GM18498 (cell line): Measurements from ENCODE around the gene PPP1CA.

Experiments used
- ATAC-seq: cut with Tn5 transposase; IDR thresholded peaks from one replicate; pipeline ENCODE4 v1.9.1; 2021; ENCODE audit warnings: mild to moderate bottlenecking, moderate library complexity; ENCODE audit not compliant: unreplicated experiment

Gene PPP1CA

DNA sequence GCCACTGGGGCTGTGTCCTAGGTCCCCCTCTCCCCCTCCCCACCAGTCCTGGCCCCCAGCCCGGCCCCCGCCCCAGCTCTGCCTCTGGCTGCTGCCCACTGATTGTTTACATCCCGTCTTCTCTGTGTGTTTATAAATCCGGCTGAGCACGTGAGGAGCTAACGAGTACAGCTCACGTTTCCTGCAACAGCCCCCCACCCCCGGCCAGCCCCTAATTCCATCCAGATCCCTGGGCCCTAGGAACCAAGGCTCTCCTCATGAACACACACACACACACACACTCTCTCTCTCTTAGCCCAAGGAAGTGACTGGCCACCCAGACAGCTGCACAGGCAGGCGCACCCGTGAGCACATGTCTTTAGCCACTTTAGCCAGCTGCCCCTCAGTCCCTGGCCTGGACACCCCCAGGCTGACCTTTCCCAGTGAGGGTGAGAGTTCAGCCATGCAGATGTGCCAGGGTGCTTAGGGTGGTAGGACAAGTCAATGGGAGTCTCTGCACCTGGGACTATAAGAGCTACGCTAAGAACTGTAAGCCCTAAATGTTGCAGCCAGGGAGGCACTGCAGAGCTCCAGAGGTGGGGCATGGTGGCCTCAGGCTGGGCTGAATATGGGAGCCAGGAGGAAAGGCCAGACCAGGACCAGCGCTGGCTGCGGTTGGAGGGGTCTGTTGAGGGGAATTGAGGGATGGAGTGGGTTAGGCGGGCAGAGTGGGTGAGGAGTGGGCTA lies 31.1 kb downstream of the PPP1CA start:
- ATAC-seq: no peak

DNA sequence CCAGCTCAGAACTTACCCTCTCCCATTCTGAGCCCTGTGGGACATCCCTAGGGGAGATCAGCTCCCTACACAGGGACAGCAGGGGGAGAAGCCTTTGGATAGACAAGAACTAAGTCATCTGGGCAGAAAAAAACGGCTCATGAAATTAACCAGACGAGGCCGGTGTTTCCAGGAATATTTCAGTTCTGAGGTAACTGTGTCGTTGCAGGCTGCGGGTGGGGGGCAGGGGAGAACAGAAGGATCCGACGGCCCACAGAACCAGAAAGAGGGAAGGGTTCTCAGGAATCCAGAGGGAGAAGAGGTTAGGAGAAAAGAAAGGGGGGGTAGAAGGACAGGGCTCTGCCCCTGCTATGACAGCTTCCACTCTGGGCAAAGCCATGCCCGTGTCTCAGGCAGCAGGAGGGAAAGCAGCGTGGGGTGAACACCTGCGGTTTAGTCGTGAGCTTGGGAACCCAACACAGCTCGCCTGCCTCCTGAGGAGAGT lies 31.8 kb downstream of the PPP1CA start:
- ATAC-seq: no peak

DNA sequence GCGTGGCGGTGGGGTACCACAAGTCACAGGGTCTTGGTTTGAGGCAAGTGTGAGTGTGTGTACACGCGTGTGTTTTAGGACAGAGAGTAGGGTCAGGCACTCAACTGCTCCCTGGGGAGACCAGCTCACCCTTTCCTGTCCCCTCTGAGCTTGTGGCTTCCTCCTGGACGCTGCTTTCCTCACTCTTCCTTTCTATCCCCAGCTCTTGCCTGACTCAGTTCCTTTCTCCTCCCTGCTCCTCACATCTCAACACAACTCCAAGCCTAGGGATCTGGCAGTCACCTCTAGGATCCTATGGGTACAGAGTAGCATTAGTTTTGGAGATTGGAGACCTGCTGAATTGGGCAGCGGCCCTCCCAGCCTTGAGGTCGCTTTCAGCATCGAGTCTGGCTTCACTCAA lies 32.4 kb downstream of the PPP1CA start:
- no peak for ATAC-seq

DNA sequence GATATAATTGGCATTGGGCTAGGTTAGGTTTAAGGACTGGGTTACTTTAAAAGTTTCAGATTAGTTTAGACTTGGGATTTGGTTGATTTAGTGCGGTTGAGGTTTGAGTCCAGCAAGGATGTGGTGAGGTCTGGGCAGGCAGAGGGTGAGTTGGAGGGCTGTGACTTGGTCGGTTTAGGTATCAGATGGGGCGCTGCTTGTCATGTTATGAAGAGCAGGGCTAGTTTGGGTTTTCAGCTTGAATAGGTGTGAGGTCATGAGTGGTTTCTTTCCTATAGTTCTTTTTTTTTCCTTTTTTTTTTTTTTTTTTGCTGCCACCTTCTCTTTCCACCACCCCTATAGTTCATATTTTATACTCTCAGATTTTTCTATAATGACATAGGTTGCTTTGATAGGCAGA lies 33.0 kb downstream of the PPP1CA start:
- no peak for ATAC-seq

DNA sequence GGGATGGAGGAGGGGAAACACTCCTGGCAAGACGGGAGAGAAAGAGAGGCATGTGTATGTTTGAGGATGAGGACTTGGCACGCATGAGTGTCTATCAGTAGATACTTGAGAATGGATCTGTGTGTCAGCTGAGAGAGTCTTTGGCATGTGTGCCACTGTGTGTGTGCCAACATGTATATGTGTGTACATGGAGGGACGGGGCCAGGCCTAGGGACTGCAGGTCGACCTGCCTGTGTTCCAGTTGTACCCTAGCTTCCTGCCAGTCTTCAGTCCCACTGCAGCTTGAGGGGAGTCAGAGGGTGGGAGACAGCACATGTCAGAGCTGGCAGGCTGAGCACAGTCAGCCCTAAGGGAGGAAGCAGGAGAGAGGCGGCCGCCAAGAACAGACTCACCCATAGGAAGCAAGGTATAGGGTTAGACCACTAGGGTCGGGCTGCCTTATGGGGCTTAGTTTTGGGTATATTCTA lies 33.9 kb downstream of the PPP1CA start:
- ATAC-seq: no peak

DNA sequence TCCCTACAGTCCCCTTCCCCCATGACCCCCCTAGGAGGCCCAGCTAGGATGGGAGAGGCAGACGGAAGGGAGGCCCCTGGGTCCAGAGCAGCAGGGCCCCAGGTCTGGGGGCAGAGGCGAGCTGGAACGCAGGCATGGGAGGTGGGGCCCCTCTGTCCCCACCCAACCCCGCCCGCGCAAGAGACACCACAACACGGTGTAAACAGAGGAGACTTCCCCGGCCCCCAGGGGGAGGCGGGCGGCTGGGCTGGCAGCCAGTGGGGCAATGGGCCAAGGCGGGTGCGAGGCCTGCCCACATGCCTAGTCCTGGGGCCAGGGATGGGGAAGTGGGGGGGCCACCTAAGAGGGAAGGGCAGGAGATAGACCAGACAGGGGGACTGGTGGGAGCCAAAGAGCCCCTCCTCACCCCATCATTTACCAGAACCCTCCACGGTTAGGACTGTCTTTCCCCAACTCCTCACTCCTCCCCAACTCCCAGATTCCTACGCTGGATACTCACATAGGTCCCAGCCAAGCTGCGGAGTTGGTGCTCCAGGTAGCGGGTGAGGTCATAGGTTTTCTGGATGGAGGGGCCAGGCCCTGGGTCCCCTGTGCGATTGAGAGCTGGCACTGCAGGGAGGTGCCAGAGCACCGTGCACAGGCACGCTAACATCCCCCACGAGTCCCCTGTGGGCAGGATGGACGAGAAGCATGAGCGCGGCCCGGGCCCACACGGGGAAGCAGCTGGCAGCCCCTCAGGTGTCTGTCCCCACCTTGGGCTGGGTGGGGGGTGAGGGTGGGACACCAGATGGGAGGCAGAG lies 34.5 kb downstream of the PPP1CA start:
- ATAC-seq: no peak

DNA sequence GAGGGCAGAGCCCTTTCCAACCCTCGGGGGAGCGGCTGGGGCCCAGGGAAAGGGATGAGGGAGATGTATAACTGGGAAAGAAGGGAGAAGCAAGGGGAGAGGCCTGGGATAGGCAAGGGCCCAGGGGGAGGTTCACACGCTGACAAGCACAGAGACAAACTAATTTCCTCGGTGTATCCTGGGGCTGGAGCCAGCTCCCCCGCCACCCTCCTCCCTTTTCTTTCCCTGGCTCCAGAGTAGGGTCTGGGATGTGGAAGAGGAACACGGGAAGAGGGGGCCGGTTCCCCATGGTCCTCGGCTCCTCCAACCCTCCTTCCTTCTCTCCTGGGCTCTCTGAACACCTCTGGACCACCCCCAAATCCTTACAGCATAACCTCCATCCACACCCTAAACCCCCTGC lies 35.1 kb downstream of the PPP1CA start:
- ATAC-seq: no peak

DNA sequence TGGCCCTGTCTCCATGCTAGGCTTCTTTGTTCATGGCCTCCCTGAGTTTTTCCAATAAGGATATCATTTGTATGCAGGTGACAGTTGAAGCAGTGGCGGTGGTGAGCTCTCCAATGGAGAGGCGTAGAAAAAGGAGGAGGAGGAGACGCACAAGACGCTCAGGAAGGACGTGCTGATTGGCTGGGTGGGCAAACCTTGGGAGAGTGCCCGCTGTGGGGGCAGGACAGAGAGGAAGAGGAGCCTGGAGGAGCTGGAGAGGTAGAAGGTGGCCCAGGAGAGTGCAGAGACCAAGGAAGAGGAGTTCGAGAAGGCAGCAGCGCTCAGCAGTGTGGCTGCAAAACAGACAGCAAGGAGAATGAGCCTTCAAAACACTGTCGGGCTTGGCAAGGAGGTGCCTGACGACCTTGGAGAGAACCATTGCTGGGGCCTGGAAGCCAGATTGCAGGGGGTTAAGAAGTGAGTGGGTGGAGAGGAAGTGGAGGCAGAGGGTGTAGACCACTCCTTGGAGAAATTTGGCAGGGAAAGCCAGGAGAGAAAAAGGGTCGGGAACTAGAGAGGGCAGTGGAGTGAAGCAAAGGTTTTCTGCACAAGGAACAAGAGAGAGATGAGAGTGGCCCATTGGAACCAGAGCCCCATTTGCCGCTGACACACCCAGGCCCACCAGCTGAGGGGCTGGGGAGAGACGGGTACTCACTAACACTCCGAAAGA lies 35.8 kb downstream of the PPP1CA start:
- no peak for ATAC-seq

DNA sequence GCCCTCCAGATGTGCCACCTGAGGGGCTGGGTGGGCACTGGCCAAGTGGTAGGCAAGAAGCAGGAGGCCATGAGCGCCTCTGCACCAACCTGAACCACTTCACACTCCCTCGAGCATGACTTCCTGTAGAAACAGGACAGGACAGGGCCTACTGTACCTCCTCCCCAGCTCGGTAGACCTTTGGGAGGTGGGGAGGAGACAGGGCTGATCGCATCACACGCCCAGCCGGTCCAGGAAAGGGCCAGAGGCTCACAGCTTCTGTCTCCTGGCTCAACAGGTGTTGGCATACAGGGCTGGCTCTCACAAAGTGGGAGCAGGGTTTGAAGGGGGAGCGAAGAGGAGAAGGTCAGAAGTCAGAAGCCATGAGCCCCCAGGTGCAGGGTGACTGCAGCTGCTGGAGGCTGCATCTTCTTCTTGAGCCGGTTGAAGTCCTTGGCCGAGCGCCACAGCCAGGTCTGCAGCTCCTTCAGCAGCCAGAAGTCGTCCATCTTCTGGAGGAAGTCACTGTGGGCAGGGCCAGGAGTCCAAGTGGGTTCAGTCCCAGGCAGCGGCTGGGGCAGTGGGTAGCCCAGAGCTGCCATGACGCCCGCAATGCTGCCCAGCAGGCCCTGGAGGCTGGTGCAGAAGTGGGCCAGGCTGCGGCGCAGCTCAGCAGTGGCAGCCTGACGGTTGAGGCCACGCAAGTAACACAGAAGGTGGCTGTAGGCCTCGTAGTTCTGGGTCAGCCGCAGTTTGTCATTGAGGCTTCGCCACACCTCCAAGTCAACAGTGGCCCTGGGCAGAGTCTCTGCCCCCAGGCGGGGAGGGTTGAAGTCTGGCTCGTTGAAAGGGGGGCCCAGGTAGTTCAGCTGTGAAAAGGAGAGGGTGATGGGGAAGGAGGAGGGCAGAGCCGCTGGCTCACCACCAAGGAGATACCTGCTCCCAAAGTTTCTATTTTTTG lies 36.6 kb downstream of the PPP1CA start:
- ATAC-seq: no peak

DNA sequence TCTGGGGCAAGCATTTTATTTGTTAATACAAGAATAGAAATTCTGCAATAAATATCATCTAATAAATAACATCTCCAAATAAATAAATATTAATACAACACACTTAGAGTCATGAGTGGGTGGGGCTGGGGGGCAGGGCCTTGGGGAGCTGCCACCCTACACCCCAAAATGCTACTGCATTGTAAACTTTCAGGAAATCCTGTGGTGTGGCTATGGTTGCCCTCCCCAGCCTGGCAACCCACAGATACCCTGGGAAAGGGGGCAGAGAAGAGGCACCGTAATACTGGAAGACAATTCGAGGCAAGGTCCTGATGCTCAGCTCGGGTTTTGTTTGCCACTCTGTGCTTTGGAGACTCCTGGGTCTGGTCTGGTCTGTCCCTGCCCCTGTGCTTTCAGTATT lies 37.5 kb downstream of the PPP1CA start:
- no peak for ATAC-seq

DNA sequence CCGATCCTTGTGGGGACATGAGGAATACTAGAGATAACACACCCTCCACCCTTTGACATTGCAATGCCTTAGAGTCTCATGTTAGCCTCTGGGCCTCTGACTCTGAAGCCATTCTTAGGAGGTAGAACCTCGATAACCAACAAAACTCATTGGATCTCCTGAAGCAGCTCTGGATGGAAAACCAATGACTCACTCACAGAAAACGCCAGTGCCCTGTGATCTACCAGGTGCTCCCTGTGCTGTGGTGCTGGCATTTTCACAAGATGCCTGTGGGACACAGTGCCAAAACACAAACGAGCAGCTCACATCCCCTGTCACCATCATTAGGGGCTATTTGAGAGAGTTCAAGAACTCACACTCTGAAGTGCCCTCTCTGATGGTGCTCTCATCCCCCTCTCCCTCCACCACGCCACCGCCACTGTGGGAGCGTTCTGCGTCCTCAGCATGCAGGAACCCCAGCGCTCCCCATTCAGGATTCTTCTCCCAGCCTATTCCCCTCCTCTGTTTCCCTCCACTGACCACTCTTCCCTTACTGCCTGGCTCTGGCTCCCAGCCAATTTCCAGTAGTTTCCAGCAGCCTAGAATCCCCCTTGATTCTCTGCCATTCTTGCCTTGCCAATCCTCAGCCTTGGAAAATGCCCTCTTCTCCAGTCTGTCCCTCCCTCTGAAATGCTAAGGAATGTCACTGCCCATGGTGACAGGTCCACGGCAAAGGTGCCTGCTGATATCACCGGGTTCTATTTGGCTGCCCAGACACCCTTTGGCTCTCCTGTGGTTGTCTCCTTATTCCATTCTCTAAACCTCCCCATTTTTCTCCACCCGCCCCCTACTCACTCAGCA lies 43.6 kb downstream of the PPP1CA start:
- no peak for ATAC-seq

DNA sequence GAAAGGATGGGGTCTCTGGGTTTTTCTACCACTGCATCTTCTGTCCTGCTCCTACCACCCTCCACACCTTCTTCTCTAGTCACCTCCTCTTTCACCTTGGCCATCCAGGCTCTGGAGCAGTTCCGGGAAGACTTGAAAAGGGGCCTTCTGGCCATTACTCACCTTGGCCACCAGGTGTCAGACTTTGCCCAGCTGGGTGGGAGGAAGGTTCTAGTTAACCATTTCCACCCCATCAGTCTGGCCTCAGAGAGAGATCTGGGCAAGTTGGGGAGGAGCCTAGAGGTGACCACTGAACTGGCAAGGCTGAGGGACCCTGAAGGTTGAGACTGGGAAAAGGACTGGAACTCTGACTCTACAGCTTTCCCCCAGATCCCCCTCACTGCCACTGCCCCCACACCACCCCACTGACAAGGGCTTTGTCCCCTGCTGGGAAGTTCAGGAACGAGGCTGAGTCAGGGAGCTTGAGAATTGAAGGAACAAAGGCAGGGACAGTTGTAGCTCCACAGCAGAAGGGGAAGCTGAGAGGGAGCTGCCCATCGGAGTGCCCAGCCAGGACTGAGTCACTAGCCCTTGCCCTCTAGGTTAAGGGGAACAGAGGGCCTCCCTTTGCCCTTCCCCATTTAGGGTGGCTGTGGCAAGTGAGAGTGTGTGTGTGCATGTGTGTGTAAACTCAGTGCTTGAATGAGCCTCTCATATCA lies 44.6 kb downstream of the PPP1CA start:
- ATAC-seq: no peak

DNA sequence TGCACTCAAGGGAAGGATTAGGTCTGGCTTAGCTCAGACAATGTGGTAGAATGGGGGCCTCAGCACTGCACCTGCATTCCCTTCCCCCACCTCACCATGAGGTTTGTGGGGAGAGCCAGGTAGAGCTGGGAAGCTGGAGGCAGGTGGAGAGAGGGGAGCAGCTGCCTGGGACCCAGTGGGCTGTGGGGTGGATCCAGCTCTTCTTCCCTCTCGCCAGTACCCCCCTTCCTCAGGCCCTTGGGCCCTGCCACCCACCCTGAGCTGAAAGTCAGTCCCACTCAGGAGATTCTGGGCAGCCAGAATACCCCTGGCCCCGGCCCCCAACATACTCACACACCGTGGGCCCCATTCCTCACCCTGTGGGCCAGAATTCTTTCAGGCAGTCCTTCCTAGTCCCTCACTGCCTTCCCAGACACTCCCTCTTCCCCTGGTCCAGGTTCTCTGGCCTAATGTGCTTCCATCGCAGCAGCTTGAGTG lies 45.2 kb downstream of the PPP1CA start:
- ATAC-seq: no peak

DNA sequence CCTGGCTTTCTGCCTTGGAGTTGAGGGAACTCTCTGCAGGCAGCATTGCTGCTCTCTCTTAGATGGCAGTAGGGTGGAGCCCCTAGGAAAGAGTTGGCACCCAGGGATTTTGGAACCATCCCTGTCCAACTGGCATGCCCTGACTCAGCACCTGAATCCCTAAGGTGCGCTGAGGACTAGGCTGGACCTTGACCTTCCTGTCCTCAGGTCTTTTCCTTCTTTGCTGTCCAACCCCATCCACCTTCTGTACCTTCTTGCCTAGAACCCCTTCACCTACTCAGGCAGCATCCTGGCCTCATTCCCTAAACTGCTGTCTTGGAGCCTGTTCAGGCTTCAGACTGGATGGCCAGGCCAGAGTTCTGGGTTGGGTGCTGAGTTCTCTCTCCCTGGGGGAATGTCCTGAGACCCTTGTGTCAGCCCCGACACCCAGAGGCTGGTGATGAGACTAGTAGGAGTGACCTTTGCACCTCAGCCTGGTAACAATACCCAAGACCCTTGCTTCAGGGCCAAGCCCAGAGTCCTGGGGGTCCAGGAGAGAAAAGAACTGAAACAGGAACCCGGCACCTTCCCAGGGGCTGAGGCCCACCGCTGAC lies 45.8 kb downstream of the PPP1CA start:
- no peak for ATAC-seq

DNA sequence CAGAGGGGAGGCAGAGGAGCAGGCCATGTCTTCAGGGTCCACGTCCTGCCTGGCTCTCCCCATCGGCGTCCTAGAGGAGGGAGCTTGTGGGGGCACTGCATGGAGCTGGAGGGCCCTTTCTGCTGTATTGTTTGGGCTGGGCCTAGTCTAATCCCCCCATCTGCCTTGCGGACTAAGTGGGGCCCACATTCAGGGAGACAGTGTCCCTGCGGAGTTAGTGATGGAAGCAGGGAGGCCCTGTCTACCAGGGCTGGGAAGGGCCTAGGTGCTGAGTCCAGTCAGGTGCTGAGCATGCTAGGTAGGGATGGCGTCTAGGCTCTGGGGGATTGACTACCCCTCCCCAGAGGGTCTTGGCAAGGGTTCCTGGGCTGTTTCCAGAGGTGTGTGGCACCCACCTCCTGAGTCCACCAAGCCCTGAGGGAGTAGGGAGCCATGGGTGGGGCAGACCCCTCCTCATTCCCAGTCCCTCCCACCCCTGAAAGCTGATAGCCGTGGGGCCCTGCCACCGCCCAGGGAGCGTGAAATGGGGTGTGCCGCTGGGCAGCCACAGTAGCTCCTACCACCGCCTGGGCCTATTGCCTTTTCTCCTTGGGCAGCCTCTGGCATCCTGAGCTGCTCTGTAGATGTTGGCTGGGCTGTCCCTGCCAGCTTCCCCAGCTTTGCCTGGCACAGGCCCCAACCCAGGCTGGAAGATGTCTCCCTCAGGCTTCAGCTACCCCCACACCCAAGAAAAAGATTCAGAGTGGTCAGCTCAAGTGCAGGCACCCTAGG lies 46.5 kb downstream of the PPP1CA start:
- no peak for ATAC-seq

DNA sequence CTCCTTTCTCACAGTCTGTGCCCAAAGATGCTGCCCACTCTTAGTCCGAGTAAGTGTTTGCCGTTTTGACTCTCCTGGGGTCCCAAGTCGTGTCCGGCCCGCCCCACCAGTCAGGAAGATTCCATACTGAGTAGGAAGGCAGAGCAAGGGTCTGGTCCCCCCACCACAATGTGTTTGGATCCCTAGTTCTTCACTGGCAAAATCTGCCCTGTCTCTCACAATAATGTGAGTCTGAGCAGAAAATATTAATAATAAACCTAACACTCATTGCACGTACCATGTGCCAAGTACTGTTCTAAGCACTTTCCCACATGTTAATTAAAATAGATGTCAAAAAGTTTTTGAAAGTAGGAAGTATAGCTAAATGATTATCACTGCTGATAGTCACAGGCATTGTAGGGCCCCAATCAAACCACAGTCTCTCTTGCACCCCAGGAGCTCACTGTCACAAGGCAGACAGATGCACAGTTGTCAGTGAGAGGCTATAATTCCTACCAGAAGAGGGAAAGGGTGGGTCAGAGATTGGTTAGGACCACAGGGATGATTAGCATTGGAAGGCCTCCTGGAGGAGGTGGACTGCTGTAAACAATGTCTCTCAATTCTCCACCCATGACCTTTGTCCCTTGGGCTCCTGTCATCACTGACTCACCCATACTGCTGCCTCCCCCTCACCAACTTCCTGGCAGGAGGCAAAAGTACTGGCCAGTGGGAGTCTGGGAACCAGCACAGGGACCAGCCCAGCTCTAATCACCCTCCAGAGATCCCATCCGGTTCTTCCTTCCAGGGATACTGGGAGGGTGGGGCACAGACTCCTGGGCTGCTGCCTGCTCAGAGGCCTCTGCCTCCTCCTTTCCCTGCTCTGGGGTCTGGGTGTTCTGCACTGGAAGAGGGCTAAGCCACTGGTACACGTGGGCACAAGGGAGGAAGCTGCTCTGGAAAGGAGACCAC lies 47.3 kb downstream of the PPP1CA start:
- no peak for ATAC-seq
